Measurements from ENCODE around the gene SLC44A1. TPM values are rescaled to one million over a fixed set of nuclear protein-coding genes. Genes with fewer than 3 reads are reported as not detected.

The SLC44A1 gene
- total RNA-seq: 10 to 100 TPM; 14.1 to 14.3 TPM

DNA sequence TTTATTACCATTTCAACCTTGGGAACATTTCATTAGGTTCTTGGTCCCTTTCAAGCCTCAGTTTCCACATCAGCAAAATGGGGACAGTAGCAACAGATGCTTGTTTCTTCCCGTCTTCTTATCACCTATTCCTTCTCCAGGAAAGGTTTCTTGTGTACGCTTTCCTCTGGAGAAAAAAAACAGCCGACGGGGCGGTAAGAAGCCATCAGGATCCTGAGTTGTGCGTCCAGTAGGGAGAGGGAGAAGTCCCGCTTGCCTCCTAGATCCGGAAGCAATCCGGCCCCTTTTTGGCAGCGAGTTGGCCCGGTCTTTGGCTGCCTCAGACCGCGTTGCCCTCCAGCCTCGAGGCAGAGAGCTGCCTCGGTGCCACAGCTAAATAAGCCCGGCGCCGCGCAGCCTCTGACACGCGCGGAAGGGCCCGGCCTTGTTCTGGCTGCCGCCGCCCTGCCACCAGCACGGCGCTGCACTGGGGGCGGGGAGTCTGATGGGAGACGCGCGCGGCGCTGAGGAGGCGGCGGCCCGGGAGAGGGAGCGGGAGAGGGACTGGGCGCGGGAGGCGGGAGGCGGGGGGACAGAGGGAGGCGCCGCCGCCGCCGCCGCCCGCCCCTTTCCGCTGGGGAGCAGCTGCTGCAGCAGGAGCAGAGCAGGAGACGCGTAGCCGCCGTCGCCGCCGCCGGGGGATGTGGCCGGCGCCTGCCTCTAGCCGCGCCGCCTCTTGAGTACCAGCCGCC lies at the start of gene SLC44A1:
Gene SLC44A1 (plus strand): TSS at position 649 of the 731 bp plus-strand sequence. CDS start 218 bp downstream, outside the sequence.
- peak within 1 kb of the TSS; percentile 75 for H3K27ac Mint-ChIP-seq
- peak within 1 kb of the TSS; percentile 83 for H3K4me3 Mint-ChIP-seq
- DNase-seq (peak; percentile 95), ATAC-seq (peak; percentile 97)
- H3K4me1 Mint-ChIP-seq (ENCODE audit: low read depth): peaks cover 25% of the 10 kb centered on the region
- H3K27me3 Mint-ChIP-seq (ENCODE audit: low read depth): peaks cover 61% of the 10 kb centered on the region
- ChIA-PET POLR2A (interaction anchor here (0.8 to 2.4 kb wide), 4 partner anchors 12 to 161 kb away, joined by 3 to 15 read pairs (median 6); no protein-coding TSS in a partner anchor), CTCF (interaction anchor here (0.9 to 3.1 kb wide), 14 partner anchors 11 to 382 kb away, joined by 3 to 12 read pairs (median 4); no protein-coding TSS in a partner anchor)
- no peaks in the 10 kb centered on the region for H3K9me3 Mint-ChIP-seq (ENCODE audit: insufficient read depth)
- H3K36me3 Mint-ChIP-seq (ENCODE audit: low read depth): no peaks in the 10 kb centered on the region

DNA sequence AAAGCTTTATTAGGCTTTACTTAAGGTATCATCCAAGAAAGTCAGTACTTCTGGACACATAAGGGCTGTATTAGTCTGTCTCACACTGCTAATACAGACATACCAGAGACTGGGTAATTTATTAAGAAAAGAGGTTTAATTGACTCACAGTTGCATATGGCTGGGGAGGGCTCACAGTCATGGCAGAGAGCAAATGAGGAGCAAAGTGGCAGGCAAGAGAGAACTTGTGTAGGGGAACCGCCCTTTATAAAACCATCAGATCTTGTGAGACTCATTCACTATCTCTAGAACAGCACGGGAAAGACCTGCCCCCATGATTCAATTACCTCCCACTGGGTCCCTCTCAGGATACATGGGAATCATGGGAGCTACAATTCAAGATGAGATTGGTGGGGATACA lies 49.2 kb upstream of the SLC44A1 start:
- Mint-ChIP-seq H3K27me3 (ENCODE audit: low read depth) (peaks cover 7% of the 10 kb centered on the region), H3K36me3 (ENCODE audit: low read depth) (no peaks in the 10 kb centered on the region), H3K4me3 (no peak overlapping the region), H3K4me1 (ENCODE audit: low read depth) (no peaks in the 10 kb centered on the region), H3K9me3 (ENCODE audit: insufficient read depth) (no peaks in the 10 kb centered on the region), H3K27ac (no peak overlapping the region)
- ATAC-seq (no peak), DNase-seq (no peak)
- POLR2A ChIA-PET: no interaction called here
- CTCF ChIA-PET: no interaction called here

DNA sequence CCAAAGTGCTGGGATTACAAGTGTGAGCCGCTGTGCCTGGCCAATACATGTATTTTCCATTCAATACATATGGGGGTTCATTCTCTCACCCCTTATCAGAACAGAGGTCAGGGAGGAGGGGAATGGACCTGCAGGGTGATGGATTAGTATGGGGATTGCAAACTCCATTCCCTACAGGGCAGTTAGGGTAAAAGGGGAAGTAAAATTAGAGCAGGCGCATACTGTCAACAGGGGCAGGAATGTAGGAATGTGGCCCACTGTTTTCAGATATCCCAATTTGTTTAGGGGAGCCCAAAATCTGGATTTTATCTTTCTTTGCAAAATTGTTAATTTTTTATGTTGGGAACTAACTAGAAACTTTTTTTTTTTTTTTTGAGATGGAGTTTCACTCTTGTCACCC lies 46.4 kb upstream of the SLC44A1 start:
- Mint-ChIP-seq H3K27ac (no peak overlapping the region), H3K4me1 (ENCODE audit: low read depth) (no peaks in the 10 kb centered on the region), H3K4me3 (no peak overlapping the region), H3K9me3 (ENCODE audit: insufficient read depth) (no peaks in the 10 kb centered on the region), H3K36me3 (ENCODE audit: low read depth) (no peaks in the 10 kb centered on the region), H3K27me3 (ENCODE audit: low read depth) (peaks cover 7% of the 10 kb centered on the region)
- ATAC-seq (no peak), DNase-seq (no peak)
- POLR2A ChIA-PET: no interaction called here
- CTCF ChIA-PET: no interaction called here

DNA sequence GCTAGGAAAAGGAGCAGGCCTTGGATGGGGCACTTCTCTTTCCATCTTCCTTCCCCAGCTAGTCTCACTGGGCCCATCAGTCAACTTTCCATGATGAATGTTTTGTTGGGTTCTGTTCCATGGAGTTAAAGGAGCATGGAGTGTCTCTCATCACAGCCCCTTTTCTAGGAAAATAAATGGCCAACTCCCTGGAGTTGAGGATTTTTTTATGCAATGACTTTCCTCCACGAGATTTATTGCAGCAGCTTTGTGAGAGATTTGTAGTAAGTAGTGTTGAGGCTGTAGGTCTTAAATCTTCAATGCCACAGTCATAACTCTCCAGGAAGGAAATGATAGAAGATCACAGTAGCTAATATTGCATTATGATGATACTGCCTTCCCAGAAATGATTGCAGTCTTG lies 45.6 kb upstream of the SLC44A1 start:
- no peak overlapping the region for H3K27ac Mint-ChIP-seq
- DNase-seq (no peak), ATAC-seq (no peak)
- no peaks in the 10 kb centered on the region for H3K4me1 Mint-ChIP-seq (ENCODE audit: low read depth)
- H3K27me3 Mint-ChIP-seq (ENCODE audit: low read depth): peaks cover 4% of the 10 kb centered on the region
- POLR2A ChIA-PET: no interaction called here
- CTCF ChIA-PET: no interaction called here
- no peak overlapping the region for H3K4me3 Mint-ChIP-seq
- no peaks in the 10 kb centered on the region for H3K36me3 Mint-ChIP-seq (ENCODE audit: low read depth)
- H3K9me3 Mint-ChIP-seq (ENCODE audit: insufficient read depth): no peaks in the 10 kb centered on the region

DNA sequence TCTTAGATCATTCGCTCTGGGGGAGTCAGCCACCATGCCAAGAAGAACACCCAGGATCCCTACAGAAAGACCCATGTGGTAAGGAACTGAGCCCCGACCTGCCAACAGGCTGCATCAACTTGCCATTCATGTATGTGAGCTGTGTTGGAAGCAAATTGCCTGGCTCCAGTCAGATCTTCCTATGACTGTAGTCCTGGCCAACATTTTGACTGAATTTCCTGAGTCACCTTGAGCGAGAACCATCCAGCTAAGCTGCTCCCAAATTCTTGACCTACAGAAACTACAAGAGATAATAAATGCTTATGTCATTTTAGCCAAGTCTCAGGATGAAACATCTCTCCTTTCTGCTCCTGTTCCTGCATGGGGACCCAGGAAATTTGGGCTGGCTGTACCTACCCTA lies 40.0 kb upstream of the SLC44A1 start:
- H3K4me3 Mint-ChIP-seq: no peak overlapping the region
- H3K27me3 Mint-ChIP-seq (ENCODE audit: low read depth): peaks cover 2% of the 10 kb centered on the region
- H3K9me3 Mint-ChIP-seq (ENCODE audit: insufficient read depth): no peaks in the 10 kb centered on the region
- H3K36me3 Mint-ChIP-seq (ENCODE audit: low read depth): no peaks in the 10 kb centered on the region
- POLR2A ChIA-PET: no interaction called here
- ATAC-seq (no peak), DNase-seq (no peak)
- CTCF ChIA-PET: no interaction called here
- no peak overlapping the region for H3K27ac Mint-ChIP-seq
- H3K4me1 Mint-ChIP-seq (ENCODE audit: low read depth): no peaks in the 10 kb centered on the region

DNA sequence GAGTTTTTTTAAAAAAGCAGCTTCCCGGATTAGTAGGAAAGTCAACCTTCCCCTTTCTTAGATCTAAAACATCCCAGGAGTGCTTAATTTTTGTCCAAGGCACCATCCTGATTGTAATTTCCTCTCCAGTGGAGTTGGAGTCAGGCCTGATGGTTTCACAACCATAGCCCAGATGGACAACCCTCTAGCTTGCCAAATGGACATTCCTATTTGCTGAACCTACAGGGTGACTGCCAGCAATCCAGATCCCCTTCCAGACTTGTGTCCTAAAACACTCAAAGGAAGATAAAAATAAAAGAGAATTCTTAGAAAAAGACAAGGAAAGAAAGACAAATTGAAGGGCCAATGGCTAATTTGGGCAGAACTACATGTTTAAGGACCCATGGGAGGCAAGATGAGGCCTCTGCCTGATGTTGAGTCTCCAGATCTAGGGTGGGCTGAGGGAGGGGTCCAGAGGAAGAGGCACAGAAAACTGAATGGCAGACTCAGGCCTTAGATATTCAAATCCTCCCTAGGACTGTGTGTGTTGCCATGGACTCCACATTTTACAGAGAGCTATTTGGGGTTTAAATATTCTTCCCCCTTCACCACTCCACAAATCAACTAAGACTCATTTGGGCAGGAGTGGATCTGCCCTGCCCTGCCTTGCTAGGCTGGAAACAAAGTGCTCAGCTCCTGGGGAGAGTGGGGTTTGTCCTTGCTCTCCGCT lies 38.5 kb upstream of the SLC44A1 start:
- CTCF ChIA-PET: no interaction called here
- DNase-seq: no peak

DNA sequence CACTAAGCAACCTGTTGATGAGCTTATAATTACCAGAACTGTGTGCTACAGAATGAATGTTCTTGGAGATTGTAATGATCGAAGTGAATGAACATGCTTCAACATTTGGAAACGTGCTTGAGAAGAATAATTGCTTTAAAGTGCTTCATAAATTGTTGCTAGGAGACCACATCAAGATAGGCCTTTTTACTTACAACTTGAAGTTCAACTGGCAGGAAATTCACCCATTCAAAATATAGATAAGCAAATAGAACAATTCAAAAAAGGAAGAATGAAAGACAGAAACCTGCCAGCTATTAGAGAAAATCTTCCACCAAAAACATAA lies 38.0 kb upstream of the SLC44A1 start:
- Mint-ChIP-seq H3K36me3 (ENCODE audit: low read depth) (no peaks in the 10 kb centered on the region), H3K4me1 (ENCODE audit: low read depth) (no peaks in the 10 kb centered on the region), H3K27me3 (ENCODE audit: low read depth) (peaks cover 2% of the 10 kb centered on the region), H3K9me3 (ENCODE audit: insufficient read depth) (no peaks in the 10 kb centered on the region), H3K27ac (no peak overlapping the region), H3K4me3 (no peak overlapping the region)
- ATAC-seq: no peak
- POLR2A ChIA-PET: no interaction called here
- no peak for DNase-seq
- CTCF ChIA-PET: no interaction called here

More for the DNA sequence above, 38.5 kb upstream of the SLC44A1 start:
- no peaks in the 10 kb centered on the region for H3K9me3 Mint-ChIP-seq (ENCODE audit: insufficient read depth)
- POLR2A ChIA-PET: no interaction called here
- no peak overlapping the region for H3K4me3 Mint-ChIP-seq
- peaks cover 2% of the 10 kb centered on the region for H3K27me3 Mint-ChIP-seq (ENCODE audit: low read depth)
- ATAC-seq: no peak
- no peak overlapping the region for H3K27ac Mint-ChIP-seq
- no peaks in the 10 kb centered on the region for H3K36me3 Mint-ChIP-seq (ENCODE audit: low read depth)
- no peaks in the 10 kb centered on the region for H3K4me1 Mint-ChIP-seq (ENCODE audit: low read depth)

DNA sequence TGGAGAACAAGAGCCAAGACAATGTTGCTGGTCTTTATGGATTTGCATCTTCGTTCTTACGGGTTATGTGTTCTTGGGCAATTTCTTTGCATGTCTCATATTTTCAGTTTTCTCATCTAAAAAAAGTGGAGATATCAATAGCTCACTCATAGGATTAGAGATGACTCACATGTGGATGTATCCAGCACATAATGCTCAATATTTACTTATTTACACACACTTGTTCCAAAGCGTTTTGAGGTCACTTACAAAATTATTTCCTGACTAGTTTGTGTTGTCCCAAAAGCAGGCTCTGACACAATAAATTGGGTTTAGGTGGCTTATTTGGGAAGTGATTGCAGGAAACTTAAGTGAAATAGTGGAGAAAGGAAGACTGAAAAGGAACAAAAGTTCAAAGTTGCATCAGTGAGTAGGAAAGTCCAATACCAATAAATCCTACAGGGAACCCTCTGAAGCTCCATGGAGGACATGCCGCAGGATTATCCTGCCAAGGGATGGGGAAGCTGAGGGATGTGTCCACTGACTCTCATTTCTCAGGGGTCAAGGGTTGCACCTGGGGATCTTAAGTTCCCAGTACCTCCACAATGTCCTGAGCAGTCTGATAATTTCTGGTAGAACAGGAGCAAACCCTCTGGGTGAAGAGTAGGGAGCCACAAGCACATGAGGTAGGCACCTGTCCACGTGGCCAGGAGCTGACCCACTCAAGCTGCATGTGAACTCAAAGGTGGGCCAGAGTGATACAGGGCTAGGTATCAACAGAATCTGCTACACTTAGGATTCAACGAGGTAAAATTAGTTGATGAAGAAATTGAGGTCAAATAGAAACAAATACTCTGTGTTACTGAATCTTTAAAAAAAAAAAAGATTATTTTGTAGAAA lies 37.4 kb upstream of the SLC44A1 start:
- DNase-seq (no peak), ATAC-seq (no peak)
- Mint-ChIP-seq H3K27me3 (ENCODE audit: low read depth) (peaks cover 2% of the 10 kb centered on the region), H3K27ac (no peak overlapping the region), H3K9me3 (ENCODE audit: insufficient read depth) (no peaks in the 10 kb centered on the region), H3K4me3 (no peak overlapping the region), H3K36me3 (ENCODE audit: low read depth) (no peaks in the 10 kb centered on the region), H3K4me1 (ENCODE audit: low read depth) (no peaks in the 10 kb centered on the region)
- ChIA-PET POLR2A (no interaction called here), CTCF (no interaction called here)

DNA sequence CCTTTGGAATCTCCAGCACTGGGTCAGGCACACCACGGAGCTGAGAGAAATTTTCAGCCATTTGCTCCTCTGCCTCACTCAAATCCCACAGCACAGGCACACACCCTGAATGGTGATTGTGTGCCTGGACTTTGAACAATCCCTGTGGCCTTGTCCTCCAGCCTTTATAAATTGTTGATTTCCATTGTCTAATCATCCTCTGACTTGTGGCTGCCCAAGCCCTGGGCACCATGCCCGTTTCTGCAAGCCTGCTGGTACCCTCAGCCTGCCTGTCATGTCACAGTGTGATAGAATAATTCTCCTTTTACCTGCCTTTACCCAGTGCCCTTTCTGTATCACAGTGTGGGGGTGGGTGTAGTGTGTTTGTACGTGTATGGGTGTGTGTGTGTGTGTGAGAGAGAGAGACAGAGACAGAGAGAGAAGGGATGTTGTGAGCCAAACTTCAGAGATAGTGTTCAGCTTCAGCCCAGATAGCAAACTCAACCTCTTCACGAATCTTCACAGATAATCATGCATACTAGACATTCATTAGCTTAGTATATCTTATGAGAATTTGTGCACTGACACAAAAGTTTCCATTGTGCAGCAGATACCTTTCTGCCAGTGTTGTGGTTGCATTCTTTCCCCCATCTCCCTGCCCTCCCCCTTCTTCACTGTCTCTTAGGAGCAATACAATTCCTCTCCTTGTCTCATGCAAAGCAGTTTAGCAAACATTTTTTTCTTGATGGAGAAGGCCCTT lies 27.8 kb upstream of the SLC44A1 start:
- H3K36me3 Mint-ChIP-seq (ENCODE audit: low read depth): no peaks in the 10 kb centered on the region
- no peaks in the 10 kb centered on the region for H3K9me3 Mint-ChIP-seq (ENCODE audit: insufficient read depth)
- ChIA-PET CTCF (no interaction called here), POLR2A (no interaction called here)
- H3K4me1 Mint-ChIP-seq (ENCODE audit: low read depth): no peaks in the 10 kb centered on the region
- peaks cover 4% of the 10 kb centered on the region for H3K27me3 Mint-ChIP-seq (ENCODE audit: low read depth)
- ATAC-seq: no peak
- no peak overlapping the region for H3K4me3 Mint-ChIP-seq
- H3K27ac Mint-ChIP-seq: no peak overlapping the region
- no peak for DNase-seq

DNA sequence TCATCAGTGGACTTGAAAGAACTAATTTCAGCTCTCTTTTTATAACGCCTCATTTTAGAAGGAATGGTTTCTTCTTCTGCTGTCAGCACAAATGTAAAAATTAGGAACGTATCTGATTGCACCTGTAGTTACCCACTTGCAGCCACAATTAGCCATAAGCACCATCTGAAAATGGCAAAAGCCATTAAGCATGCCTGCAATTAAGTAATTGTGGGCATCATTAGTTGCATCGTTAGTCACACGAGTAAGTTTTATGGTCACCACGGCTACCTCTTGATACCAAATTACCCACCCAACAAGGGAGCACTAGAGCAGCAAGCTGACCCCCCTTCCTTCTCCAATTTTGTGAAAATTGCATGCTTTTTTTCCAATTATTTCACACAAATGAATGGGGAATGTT lies 25.8 kb upstream of the SLC44A1 start:
- H3K27ac Mint-ChIP-seq: no peak overlapping the region
- ATAC-seq (no peak), DNase-seq (no peak)
- CTCF ChIA-PET: no interaction called here
- peaks cover 4% of the 10 kb centered on the region for H3K27me3 Mint-ChIP-seq (ENCODE audit: low read depth)
- no peaks in the 10 kb centered on the region for H3K36me3 Mint-ChIP-seq (ENCODE audit: low read depth)
- H3K9me3 Mint-ChIP-seq (ENCODE audit: insufficient read depth): peaks cover 4% of the 10 kb centered on the region
- POLR2A ChIA-PET: no interaction called here
- H3K4me3 Mint-ChIP-seq: no peak overlapping the region
- H3K4me1 Mint-ChIP-seq (ENCODE audit: low read depth): no peaks in the 10 kb centered on the region

DNA sequence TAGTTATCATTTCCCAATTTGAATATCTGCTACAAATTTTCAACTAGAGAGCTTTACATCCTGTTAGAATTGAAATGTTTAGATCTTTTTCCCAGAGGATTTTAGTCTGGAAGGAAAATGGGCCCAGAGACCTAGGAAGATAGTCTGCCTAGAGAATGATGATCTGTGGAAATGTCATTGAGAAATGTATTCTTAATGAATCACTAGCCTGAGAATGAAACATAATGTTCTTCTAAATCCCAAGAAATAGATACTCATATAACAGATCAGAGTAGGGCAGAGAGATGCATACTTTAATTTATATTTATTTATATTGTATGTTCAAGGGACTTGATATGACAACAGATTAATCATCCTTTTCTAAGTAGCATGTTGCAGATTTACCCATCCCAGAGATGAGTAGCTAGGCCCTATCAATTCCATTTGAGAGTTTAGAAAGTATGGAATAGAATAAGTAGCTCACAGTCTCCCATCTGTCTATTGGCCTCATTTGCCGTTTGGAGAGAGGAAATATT lies 25.1 kb upstream of the SLC44A1 start:
- H3K27me3 Mint-ChIP-seq (ENCODE audit: low read depth): peaks cover 4% of the 10 kb centered on the region
- peaks cover 11% of the 10 kb centered on the region for H3K9me3 Mint-ChIP-seq (ENCODE audit: insufficient read depth)
- ChIA-PET CTCF (no interaction called here), POLR2A (no interaction called here)
- H3K36me3 Mint-ChIP-seq (ENCODE audit: low read depth): no peaks in the 10 kb centered on the region
- no peak for DNase-seq
- no peak overlapping the region for H3K4me3 Mint-ChIP-seq
- ATAC-seq: no peak
- H3K27ac Mint-ChIP-seq: no peak overlapping the region
- H3K4me1 Mint-ChIP-seq (ENCODE audit: low read depth): no peaks in the 10 kb centered on the region
